Heart left ventricle (tissue), 16 donors: ENCODE data around the gene PTOV1. TPM values are rescaled to one million over a fixed set of nuclear protein-coding genes. Genes with fewer than 3 reads are reported as not detected.
A peak's percentile ranks its signal among the peaks of the same experiment; 100 is the strongest.

Experiments used
- ATAC-seq, 4 donors: fragments of 200-7000 bp; cut with Tn5 transposase; one replicate each; pipeline ENCODE4 v1.9.1; 2020 to 2022; ENCODE audit warnings: moderate library complexity in 4 of 4, mild to moderate bottlenecking in 3 of 4, moderate number of reproducible peaks in 1 of 4
- DNase-seq, 5 donors: peaks; one replicate each; pipeline ENCODE4 v3.0.0-alpha.2; 2020
- H3K27ac ChIP-seq, 12 donors: fragments of 200-600 bp; sonication (generic) in 4 of 12; one replicate each; pipeline versions ENCODE4 v1.5.0 to v1.8.0; 2016 to 2022; ENCODE audit warnings: mild to moderate bottlenecking in 2 of 12
- H3K27me3 ChIP-seq, 9 donors: fragments of 200-600 bp; sonication (generic) in 2 of 9; one replicate each; pipeline versions ENCODE4 v1.5.1 to v1.8.0; 2016 to 2022; ENCODE audit warnings: mild to moderate bottlenecking in 3 of 9
- H3K36me3 ChIP-seq, 9 donors: fragments of 200-600 bp; sonication (generic) in 2 of 9; one replicate each; pipeline versions ENCODE4 v1.5.0 to v1.8.0; 2018 to 2022; ENCODE audit warnings: mild to moderate bottlenecking in 2 of 9
- H3K4me1 ChIP-seq, 12 donors: fragments of 200-600 bp; sonication (generic) in 4 of 12; one replicate each; pipeline versions ENCODE4 v1.5.0 to v1.8.0; 2016 to 2022; ENCODE audit warnings: mild to moderate bottlenecking in 3 of 12
- H3K4me3 ChIP-seq, 12 donors: fragments of 200-600 bp; sonication (generic) in 4 of 12; one replicate each; pipeline versions ENCODE4 v1.5.0 to v1.8.0; 2017 to 2022; ENCODE audit warnings: mild to moderate bottlenecking in 9 of 12, moderate library complexity in 4 of 12
- H3K9me3 ChIP-seq, 12 donors: fragments of 200-600 bp; sonication (generic) in 4 of 12; one replicate each; pipeline versions ENCODE4 v1.5.0 to v1.8.0; 2016 to 2022; ENCODE audit warnings: mild to moderate bottlenecking in 1 of 12
- POLR2A ChIP-seq, 2 donors: fragments of 450-650 bp; IDR thresholded peaks; one replicate each; pipeline ENCODE4 v1.6.1; 2017; ENCODE audit warnings: antibody characterized with exemption in 2 of 2, mild to moderate bottlenecking in 2 of 2, moderate library complexity in 2 of 2
- WGBS, 4 donors: extraction: QIAGEN DNeasy Blood & Tissue Kit in 2 of 4; methylation state at CpG; one replicate each; pipeline versions ENCODE4 v1.1.5 to v1.1.7; 2013 to 2018; 5-methylcytosine and 5-hydroxymethylcytosine counted together
- intact Hi-C, 10 donors: fragments of 100-400 bp; cut with DNase I; formaldehyde crosslinking; loops; one replicate each; pipeline versions ENCODE4 v1.11.1 to v1.14.2; 2022
- polyA plus RNA-seq, 2 donors: library from polyadenylated mRNA; stranded (reverse); fragments of 200-250 nt; gene quantifications; one replicate each; pipeline ENCODE4 v1.2.3, GENCODE V29; 2013
- total RNA-seq, 9 donors: library from RNA; depleted of rRNA in 2 of 9; stranded (reverse); fragments of >200 nt in 2 of 9; fragmentation: NEBNext Ultra II Directional in 3 of 9; extraction: Animal tissue kit (Norgen Biotek cat#: 25700) in 3 of 9; gene quantifications; one replicate each; pipeline versions ENCODE4 v1.1.0 to v1.2.4, GENCODE V29; 2016 to 2023
- TF ChIP-seq, protein P1 (sequence below), 12 donors: fragments of 200-600 bp; sonication (generic) in 4 of 12; IDR thresholded peaks; one replicate each; pipeline versions ENCODE4 v1.5.0 to v1.8.0; 2018 to 2022; ENCODE audit warnings: antibody characterized with exemption in 12 of 12, mild to moderate bottlenecking in 5 of 12
- donor health status: ischemic (EF 13 %, LVEDD 7.1; RV severe dilation, severe dysfunction).
- donor health status: healthy with polysubstance abuse.
- donor health status: DM: no; HTN: yes; CAD: no.
- donor health status: DM: no; HTN: no; CAD: no.
- donor health status: ischemic (EF 25% LVEDD 6.9; RV normal size, moderate dysfunction).
- donor health status: ischemic (EF 25% LVEDD 5.7; RV mildly dilated, moderate dysfunction).
- donor health status: healthy.
- donor health status: DM: yes; HTN: yes; CAD: no.
- donor health status: ischemic (EF 35%, LVEDD 5.7; RV mildly dilated, moderate dysfunction).
- donor health status: nonischemic (EF 11% LVEDD 7.7; RV severe dilation, severe dysfunction).
- donor health status: DM: yes; HTN: yes; CAD: no.
- donor health status: PGD.
- donor health status: ischemic (EF 29% LVEDD 5.4; RV normal size, mild dysfunction).
- donor health status: nonischemic (EF 23%, LVEDD 6.1; RV moderate dilation, normal function).

PTOV1 gene
- total and polyA plus RNA-seq, 11 donors: 70.9 to 135 (median 91.5) TPM

- Histone ChIP-seq H3K36me3 (peaks cover 4 to 86% (median 76%) of the 10 kb centered on the region in 9 donors), H3K27ac (no peak overlapping the region), H3K9me3 (no peaks in the 10 kb centered on the region), H3K27me3 (no peaks in the 10 kb centered on the region), H3K4me1 (peaks cover 0 to 8% (median 0%) of the 10 kb centered on the region in 12 donors), H3K4me3 (no peak overlapping the region)
- no peak for TF ChIP-seq POLR2A (IDR thresholded peaks at IDR 0.05)
- TF ChIP-seq, protein P1, sequence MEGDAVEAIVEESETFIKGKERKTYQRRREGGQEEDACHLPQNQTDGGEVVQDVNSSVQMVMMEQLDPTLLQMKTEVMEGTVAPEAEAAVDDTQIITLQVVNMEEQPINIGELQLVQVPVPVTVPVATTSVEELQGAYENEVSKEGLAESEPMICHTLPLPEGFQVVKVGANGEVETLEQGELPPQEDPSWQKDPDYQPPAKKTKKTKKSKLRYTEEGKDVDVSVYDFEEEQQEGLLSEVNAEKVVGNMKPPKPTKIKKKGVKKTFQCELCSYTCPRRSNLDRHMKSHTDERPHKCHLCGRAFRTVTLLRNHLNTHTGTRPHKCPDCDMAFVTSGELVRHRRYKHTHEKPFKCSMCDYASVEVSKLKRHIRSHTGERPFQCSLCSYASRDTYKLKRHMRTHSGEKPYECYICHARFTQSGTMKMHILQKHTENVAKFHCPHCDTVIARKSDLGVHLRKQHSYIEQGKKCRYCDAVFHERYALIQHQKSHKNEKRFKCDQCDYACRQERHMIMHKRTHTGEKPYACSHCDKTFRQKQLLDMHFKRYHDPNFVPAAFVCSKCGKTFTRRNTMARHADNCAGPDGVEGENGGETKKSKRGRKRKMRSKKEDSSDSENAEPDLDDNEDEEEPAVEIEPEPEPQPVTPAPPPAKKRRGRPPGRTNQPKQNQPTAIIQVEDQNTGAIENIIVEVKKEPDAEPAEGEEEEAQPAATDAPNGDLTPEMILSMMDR (IDR thresholded peaks at IDR 0.05): no peak
- DNase-seq (no peak), ATAC-seq (peak in 1 of 4 donors; percentile 6)
- 94 to 97% (median 96%) methylated on average over 9 of the region's 9 CpGs for WGBS, 4 donors
- intact Hi-C loops: no loop called here
Observed at GRCh38 chr19:49837425-49837824, 13.5 kb upstream of the PTOV1 start.

DNA sequence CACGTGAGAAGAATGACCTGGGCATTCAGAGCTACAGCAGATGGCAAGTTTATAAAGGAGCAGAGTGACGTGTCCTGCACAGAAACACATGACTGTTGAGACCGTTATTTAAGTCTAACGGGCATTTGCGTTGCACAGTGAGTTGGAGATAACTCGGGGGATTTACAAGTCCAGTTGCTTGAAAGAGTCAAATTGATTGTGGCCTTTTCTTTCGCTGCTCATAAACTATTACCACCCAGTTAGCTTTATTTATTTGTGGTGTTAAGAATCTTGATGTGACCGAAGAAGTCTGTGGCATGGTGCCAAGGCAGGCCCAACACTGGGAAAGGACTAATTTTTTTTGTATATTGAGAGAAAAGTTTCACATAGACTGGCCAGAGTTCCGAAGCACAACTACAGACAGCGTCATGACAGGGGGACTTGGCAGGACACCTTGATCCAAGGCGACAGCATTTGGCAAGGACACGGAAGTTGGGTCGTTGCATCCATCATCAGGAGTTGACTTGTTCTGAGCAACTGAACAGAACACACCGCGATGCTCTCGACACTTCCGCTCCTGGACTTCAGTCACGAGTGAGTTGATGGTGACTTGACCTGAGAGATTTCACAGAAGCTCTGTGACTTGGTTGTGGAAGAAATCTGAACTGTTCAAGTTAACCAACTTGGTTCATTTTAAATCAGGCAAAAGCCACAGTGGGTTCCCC, 11.9 kb upstream of the PTOV1 start:
- DNase-seq (no peak), ATAC-seq (peak in 3 of 4 donors; percentile 22 to 50 (median 29))
- Histone ChIP-seq H3K27me3 (no peaks in the 10 kb centered on the region), H3K9me3 (no peaks in the 10 kb centered on the region), H3K36me3 (peaks cover 4 to 70% (median 60%) of the 10 kb centered on the region in 9 donors), H3K4me1 (no peaks in the 10 kb centered on the region), H3K27ac (peak overlapping the region in 4 of 12 donors; percentile 2 to 47 (median 29)), H3K4me3 (no peak overlapping the region)
- TF ChIP-seq, protein P1 (IDR thresholded peaks at IDR 0.05): no peak
- TF ChIP-seq POLR2A (IDR thresholded peaks at IDR 0.05): no peak
- intact Hi-C loops: no loop called here
- 60 to 87% (median 71%) methylated on average over 18 of the region's 18 CpGs for WGBS, 4 donors

- no peak for ATAC-seq
- Histone ChIP-seq H3K36me3 (peaks cover 4 to 63% (median 54%) of the 10 kb centered on the region in 9 donors), H3K4me1 (no peaks in the 10 kb centered on the region), H3K4me3 (no peak overlapping the region), H3K27ac (peak overlapping the region in 3 of 12 donors; percentile 2 to 47 (median 46)), H3K9me3 (no peaks in the 10 kb centered on the region), H3K27me3 (no peaks in the 10 kb centered on the region)
- DNase-seq: no peak
- 86 to 90% (median 88%) methylated on average over 11 of the region's 11 CpGs for WGBS, 4 donors
- no peak for TF ChIP-seq POLR2A (IDR thresholded peaks at IDR 0.05)
- TF ChIP-seq, protein P1 (IDR thresholded peaks at IDR 0.05): no peak
- intact Hi-C loops: no loop called here
Observed at GRCh38 chr19:49839713-49840112, 11.2 kb upstream of the PTOV1 start.

DNA sequence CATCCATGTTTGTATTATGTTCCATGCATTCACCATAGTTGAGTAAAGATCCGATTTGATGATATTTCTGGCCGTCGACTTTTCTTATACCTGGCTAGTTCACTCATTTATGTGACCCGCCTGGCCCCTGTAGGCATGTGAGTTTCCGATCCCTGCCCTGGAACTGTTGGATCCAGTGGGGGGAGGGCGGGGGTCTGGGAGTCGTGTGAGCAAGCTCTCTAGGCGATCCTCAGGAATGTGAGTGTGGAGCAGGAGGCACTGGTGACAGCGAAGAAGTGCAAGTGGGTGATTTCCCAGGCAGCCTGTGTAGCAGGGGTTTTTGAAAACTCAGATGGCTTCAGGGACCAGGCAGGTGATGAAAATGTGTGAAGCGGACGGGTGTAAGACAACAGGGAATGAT, 10.6 kb upstream of the PTOV1 start:
- 78 to 90% (median 83%) methylated on average over 11 of the region's 11 CpGs for WGBS, 4 donors
- no peaks in the 10 kb centered on the region for H3K27me3 ChIP-seq
- peaks cover 3 to 59% (median 47%) of the 10 kb centered on the region in 9 donors for H3K36me3 ChIP-seq
- no peaks in the 10 kb centered on the region for H3K9me3 ChIP-seq
- DNase-seq: no peak
- no peak overlapping the region for H3K4me3 ChIP-seq
- ATAC-seq: no peak
- no peak for TF ChIP-seq POLR2A (IDR thresholded peaks at IDR 0.05)
- TF ChIP-seq, protein P1 (IDR thresholded peaks at IDR 0.05): no peak
- intact Hi-C loops: no loop called here
- H3K4me1 ChIP-seq: no peaks in the 10 kb centered on the region
- no peak overlapping the region for H3K27ac ChIP-seq
